MCF 10A (cell line): ENCODE results near the gene KRTAP5-6. TPM values are rescaled to one million over a fixed set of nuclear protein-coding genes. Genes with fewer than 3 reads are reported as not detected.

Experiments
- BruUV-seq: library from RNA; stranded (reverse); fragments of 400-500 nt; replicated peaks from 2 replicates; lab custom pipeline; 2021; lab: Mats Ljungman, UMichigan
- CTCF ChIA-PET: fragments of 300-600 bp; sonication (Branson Sonifier 250); formaldehyde crosslinking; extraction: SDS; loops from one replicate; lab custom pipeline; 2021; ENCODE audit warnings: antibody characterized with exemption, inconsistent platforms; lab: Yijun Ruan, JAX
- POLR2A ChIA-PET: fragments of 300-600, 350-650 bp; sonication (Branson Sonifier 250); formaldehyde crosslinking; extraction: SDS; loops from one replicate; lab custom pipeline; 2020; ENCODE audit warnings: antibody characterized with exemption, inconsistent platforms; lab: Yijun Ruan, JAX
- DNase-seq: peaks from one replicate; pipeline ENCODE4 v3.0.0-alpha.2; 2018; ENCODE audit not compliant: unreplicated experiment
- H3K27ac Mint-ChIP-seq: one replicate; pipeline ENCODE4 v1.8.0; 2022; ENCODE audit warnings: mild to moderate bottlenecking, low read depth, mixed read lengths; ENCODE audit not compliant: unreplicated experiment
- H3K27me3 Mint-ChIP-seq: one replicate; pipeline ENCODE4 v1.8.0; 2022; ENCODE audit warnings: mixed read lengths; ENCODE audit not compliant: insufficient read depth, unreplicated experiment
- H3K36me3 Mint-ChIP-seq: one replicate; pipeline ENCODE4 v1.8.0; 2022; ENCODE audit warnings: mild to moderate bottlenecking, moderate library complexity, mixed read lengths; ENCODE audit not compliant: insufficient read depth, unreplicated experiment
- H3K4me1 Mint-ChIP-seq: one replicate; pipeline ENCODE4 v1.8.0; 2022; ENCODE audit warnings: mixed read lengths; ENCODE audit not compliant: insufficient read depth, unreplicated experiment
- H3K4me3 Mint-ChIP-seq: one replicate; pipeline ENCODE4 v1.8.0; 2022; ENCODE audit warnings: mild to moderate bottlenecking, moderate library complexity, mixed read lengths; ENCODE audit not compliant: unreplicated experiment
- H3K9me3 Mint-ChIP-seq: one replicate; pipeline ENCODE4 v1.8.0; 2022; ENCODE audit warnings: mixed read lengths; ENCODE audit not compliant: unreplicated experiment
- CTCF ChIP-seq: fragments of 200-600 bp; IDR thresholded peaks from one replicate; pipeline ENCODE4 v1.8.0; 2022; ENCODE audit warnings: antibody characterized with exemption, mild to moderate bottlenecking; ENCODE audit not compliant: unreplicated experiment
- intact Hi-C: fragments of 100-400 bp; cut with micrococcal nuclease; formaldehyde crosslinking; loops from 2 replicates; pipeline ENCODE4 v1.14.1; 2022
- total RNA-seq: library from RNA; stranded (reverse); gene quantifications from 2 replicates; pipeline ENCODE4 v1.2.3, GENCODE V29; 2022

The KRTAP5-6 gene
- total RNA-seq, 1 experiment from 2014 or later: not detected

GRCh38 chr11:1705126-1706052 is 8.4 kb downstream of the KRTAP5-6 start:
- Mint-ChIP-seq H3K36me3 (no peaks in the 10 kb centered on the region), H3K4me1 (peaks cover 5% of the 10 kb centered on the region), H3K4me3 (no peak overlapping the region), H3K27me3 (peaks cover 8% of the 10 kb centered on the region), H3K9me3 (no peaks in the 10 kb centered on the region), H3K27ac (no peak overlapping the region)
- TF ChIP-seq CTCF: no peak
- no TSS peak for BruUV-seq
- ChIA-PET POLR2A (no interaction called here), CTCF (interaction anchor here (0.7 to 1.9 kb wide), 6 partner anchors 11 to 780 kb away, joined by 3 to 6 read pairs (median 4); no protein-coding TSS in a partner anchor)
- intact Hi-C loops: no loop called here
- DNase-seq: no peak

GRCh38 chr11:1706634-1707400 is 9.8 kb downstream of the KRTAP5-6 start:
- intact Hi-C loops: no loop called here
- no peak overlapping the region for H3K27ac Mint-ChIP-seq
- H3K27me3 Mint-ChIP-seq: peaks cover 22% of the 10 kb centered on the region
- H3K4me3 Mint-ChIP-seq: no peak overlapping the region
- H3K4me1 Mint-ChIP-seq: peaks cover 5% of the 10 kb centered on the region
- H3K9me3 Mint-ChIP-seq: no peaks in the 10 kb centered on the region
- TF ChIP-seq CTCF: no peak
- no peaks in the 10 kb centered on the region for H3K36me3 Mint-ChIP-seq
- POLR2A ChIA-PET: interaction anchor here (0.9 kb wide), 1 partner anchor 126 kb away, joined by 3 read pairs; no protein-coding TSS in a partner anchor
- peak; percentile 29 for DNase-seq
- no TSS peak for BruUV-seq
- CTCF ChIA-PET: interaction anchor here (0.6 to 4.9 kb wide), 5 partner anchors 13 to 444 kb away, joined by 3 to 29 read pairs (median 5); partner anchors contain the start of gene SYT8

GRCh38 chr11:1707751-1708150 is 10.8 kb downstream of the KRTAP5-6 start:
- DNase-seq: no peak
- Mint-ChIP-seq H3K4me3 (no peak overlapping the region), H3K36me3 (no peaks in the 10 kb centered on the region), H3K9me3 (no peaks in the 10 kb centered on the region), H3K4me1 (peaks cover 5% of the 10 kb centered on the region), H3K27ac (no peak overlapping the region), H3K27me3 (peaks cover 31% of the 10 kb centered on the region)
- intact Hi-C loops: no loop called here
- TF ChIP-seq CTCF: no peak
- ChIA-PET CTCF (interaction anchor here (0.6 to 4.9 kb wide), 4 partner anchors 14 to 294 kb away, joined by 3 to 29 read pairs (median 8); partner anchors contain the start of gene SYT8), POLR2A (interaction anchor here (1.3 kb wide), 1 partner anchor 127 kb away, joined by 3 read pairs; the partner anchor contains the start of gene SYT8)
- no TSS peak for BruUV-seq
